Right atrium auricular region (tissue), 2 donors: ENCODE results near the gene WDR43. TPM values are rescaled to one million over a fixed set of nuclear protein-coding genes. Genes with fewer than 3 reads are reported as not detected.

Experiments
- DNase-seq: peaks from one replicate; pipeline ENCODE4 v3.0.0-alpha.2; 2019; ENCODE audit warnings: low spot score
- H3K27ac ChIP-seq, 2 donors: fragments of 200-600 bp; sonication (generic); 1 replicate in 1 of 2; 2 replicates in 1 of 2; pipeline ENCODE4 v1.5.1; 2016 to 2019
- H3K27me3 ChIP-seq, 2 donors: fragments of 200-600 bp; sonication (generic); one replicate each; pipeline versions ENCODE4 v1.5.1 to v1.6.0; 2017 to 2019
- H3K36me3 ChIP-seq: fragments of 200-600 bp; sonication (generic); one replicate; pipeline ENCODE4 v1.5.1; 2016
- H3K4me1 ChIP-seq, 2 donors: fragments of 200-600 bp; sonication (generic); one replicate each; pipeline versions ENCODE4 v1.5.1 to v1.6.0; 2017 to 2019
- H3K4me3 ChIP-seq, 2 donors: fragments of 200-600 bp; sonication (generic); 1 replicate in 1 of 2; 2 replicates in 1 of 2; pipeline ENCODE4 v1.5.1; 2017 to 2019; ENCODE audit warnings: mild to moderate bottlenecking in 1 of 2, moderate library complexity in 1 of 2
- H3K9me3 ChIP-seq, 2 donors: fragments of 200-600 bp; sonication (generic); one replicate each; pipeline ENCODE4 v1.5.1; 2019
- total RNA-seq, 2 donors: library from RNA; depleted of rRNA; stranded (reverse); fragments of >200 nt; gene quantifications; one replicate each; pipeline ENCODE4 v1.1.0, GENCODE V29; 2016
- TF ChIP-seq, protein P1 (sequence below), 2 donors: fragments of 200-600 bp; sonication (generic); IDR thresholded peaks; one replicate each; pipeline ENCODE4 v1.5.1; 2019; ENCODE audit warnings: antibody characterized with exemption in 2 of 2

The WDR43 gene
- total RNA-seq, 2 donors from 2014 or later = 17.8 to 18.9 TPM

DNA sequence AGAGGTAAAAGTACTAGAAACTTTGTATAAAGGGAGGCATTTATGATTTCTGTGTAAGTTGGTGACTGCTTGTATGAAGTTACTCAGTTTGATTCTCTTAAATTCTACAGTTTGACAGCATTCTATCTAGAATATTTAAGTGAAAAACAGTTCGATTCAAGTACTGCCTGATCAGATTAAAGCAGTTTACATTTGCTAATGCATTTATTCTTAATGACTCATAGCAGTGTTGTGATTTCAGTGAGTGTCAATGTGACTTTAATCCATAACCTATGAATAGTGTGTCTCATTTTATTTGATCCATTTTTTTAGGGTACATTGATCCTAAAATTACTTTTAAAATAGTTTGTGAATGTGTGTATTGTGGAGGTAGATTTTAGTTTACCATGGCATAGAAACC lies 35.7 kb downstream of the WDR43 start:
- no peaks in the 10 kb centered on the region for H3K27me3 ChIP-seq
- peaks cover 71% of the 10 kb centered on the region for H3K36me3 ChIP-seq
- no peak for DNase-seq
- H3K4me1 ChIP-seq = no peaks in the 10 kb centered on the region
- TF ChIP-seq, protein P1, sequence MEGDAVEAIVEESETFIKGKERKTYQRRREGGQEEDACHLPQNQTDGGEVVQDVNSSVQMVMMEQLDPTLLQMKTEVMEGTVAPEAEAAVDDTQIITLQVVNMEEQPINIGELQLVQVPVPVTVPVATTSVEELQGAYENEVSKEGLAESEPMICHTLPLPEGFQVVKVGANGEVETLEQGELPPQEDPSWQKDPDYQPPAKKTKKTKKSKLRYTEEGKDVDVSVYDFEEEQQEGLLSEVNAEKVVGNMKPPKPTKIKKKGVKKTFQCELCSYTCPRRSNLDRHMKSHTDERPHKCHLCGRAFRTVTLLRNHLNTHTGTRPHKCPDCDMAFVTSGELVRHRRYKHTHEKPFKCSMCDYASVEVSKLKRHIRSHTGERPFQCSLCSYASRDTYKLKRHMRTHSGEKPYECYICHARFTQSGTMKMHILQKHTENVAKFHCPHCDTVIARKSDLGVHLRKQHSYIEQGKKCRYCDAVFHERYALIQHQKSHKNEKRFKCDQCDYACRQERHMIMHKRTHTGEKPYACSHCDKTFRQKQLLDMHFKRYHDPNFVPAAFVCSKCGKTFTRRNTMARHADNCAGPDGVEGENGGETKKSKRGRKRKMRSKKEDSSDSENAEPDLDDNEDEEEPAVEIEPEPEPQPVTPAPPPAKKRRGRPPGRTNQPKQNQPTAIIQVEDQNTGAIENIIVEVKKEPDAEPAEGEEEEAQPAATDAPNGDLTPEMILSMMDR (IDR thresholded peaks at IDR 0.05) = no peak
- no peaks in the 10 kb centered on the region for H3K9me3 ChIP-seq
- H3K27ac ChIP-seq = no peak overlapping the region
- H3K4me3 ChIP-seq = no peak overlapping the region

DNA sequence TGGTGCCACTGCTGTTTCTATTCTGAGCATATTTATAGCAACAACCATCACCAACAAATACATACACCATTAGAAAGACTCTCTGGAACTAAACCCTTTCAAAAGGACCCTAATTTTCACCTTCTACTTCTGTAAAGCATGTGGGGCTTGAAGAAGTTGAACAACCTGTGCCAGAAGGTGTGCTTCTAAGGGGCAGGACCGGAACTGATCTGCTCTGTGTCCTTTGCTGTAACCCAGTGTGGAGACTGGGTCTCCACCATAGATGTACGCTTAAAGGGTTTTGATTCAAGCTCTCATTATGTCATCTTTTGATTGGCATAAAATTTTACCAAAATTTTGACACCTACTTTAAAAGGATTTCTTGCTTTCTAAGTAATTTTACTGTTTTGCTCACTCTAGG lies 40.3 kb downstream of the WDR43 start:
- H3K27me3 ChIP-seq = no peaks in the 10 kb centered on the region
- TF ChIP-seq, protein P1 (IDR thresholded peaks at IDR 0.05) = no peak
- no peak for DNase-seq
- peaks cover 56% of the 10 kb centered on the region for H3K36me3 ChIP-seq
- H3K4me3 ChIP-seq = no peak overlapping the region
- no peaks in the 10 kb centered on the region for H3K9me3 ChIP-seq
- H3K4me1 ChIP-seq = no peaks in the 10 kb centered on the region
- no peak overlapping the region for H3K27ac ChIP-seq

DNA sequence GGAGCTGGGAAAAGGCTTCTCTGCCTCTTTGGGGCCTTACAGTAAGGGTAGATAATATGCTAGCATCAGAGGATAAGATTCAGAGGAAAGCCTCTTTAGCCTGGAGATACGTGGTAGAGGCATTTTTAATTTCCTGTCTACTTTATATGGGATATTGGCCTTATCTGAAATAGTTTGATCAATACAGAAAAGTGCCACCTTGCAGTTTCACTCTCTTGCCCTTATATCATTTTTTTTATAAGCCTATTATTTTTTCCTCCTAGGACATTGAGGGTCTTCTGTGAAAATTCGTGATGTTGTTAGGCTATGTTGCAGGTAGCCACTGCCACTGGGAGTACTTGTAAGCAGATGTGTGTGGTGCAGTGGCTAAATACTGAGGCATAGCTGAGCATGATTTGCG lies 46.5 kb downstream of the WDR43 start:
- H3K27me3 ChIP-seq = no peaks in the 10 kb centered on the region
- H3K36me3 ChIP-seq = peaks cover 61% of the 10 kb centered on the region
- no peaks in the 10 kb centered on the region for H3K4me1 ChIP-seq
- no peak overlapping the region for H3K27ac ChIP-seq
- TF ChIP-seq, protein P1 (IDR thresholded peaks at IDR 0.05) = no peak
- no peak overlapping the region for H3K4me3 ChIP-seq
- H3K9me3 ChIP-seq = no peaks in the 10 kb centered on the region
- no peak for DNase-seq

DNA sequence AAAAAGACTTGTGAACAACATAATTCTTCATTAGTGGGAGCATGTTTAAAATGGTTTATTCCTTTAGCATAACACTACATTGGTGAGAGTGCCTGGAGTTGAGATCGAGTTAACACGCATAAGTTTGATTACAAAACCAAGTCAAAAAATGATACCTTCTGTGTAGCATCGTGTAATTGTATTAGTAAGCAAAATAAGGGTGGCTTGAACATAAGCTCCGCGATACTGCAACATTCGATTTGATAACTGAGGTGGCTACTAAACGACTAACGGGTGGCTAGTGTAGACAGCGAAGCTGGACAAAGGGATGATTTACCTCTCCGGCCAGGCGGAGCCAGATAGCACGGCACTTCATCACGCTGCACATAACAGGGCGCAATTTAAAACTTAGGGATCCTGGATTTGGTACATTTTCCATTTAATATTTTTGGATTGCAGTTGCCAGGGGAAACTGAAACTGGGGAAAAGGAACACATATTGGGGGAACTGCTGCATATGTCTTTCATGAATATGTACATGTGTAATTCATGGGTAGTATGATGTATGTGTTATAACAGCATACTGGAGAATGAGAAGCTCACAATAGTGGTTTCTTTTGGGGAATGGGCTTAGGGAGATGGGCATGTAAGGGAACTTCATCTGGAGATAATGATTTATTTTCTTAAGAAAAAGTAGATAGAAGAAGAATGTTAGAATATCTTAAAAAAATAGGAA lies 50.2 kb downstream of the WDR43 start:
- no peak overlapping the region for H3K27ac ChIP-seq
- no peaks in the 10 kb centered on the region for H3K27me3 ChIP-seq
- peaks cover 73% of the 10 kb centered on the region for H3K36me3 ChIP-seq
- TF ChIP-seq, protein P1 (IDR thresholded peaks at IDR 0.05) = no peak
- no peak overlapping the region for H3K4me3 ChIP-seq
- H3K9me3 ChIP-seq = no peaks in the 10 kb centered on the region
- DNase-seq = no peak
- H3K4me1 ChIP-seq = no peaks in the 10 kb centered on the region

DNA sequence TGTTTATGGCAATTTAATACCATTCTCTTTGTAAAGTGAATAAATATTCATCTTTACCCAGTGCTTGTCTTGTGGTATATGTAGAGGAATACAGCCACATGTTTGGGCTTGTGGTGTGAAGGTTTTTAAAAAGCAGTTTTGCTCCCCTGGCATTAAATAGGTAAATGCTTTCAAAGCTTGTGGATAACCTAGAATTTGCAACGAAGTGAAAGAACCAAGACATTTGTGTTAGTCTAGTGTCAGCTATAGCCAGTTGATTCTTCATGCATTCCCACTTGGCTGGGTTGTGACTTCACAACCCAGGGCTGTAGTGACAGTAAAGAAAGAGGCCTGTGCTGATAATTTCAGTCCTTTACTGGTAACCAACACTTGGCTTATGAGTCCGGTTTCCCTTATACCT lies 53.7 kb downstream of the WDR43 start:
- TF ChIP-seq, protein P1 (IDR thresholded peaks at IDR 0.05) = no peak
- no peak overlapping the region for H3K27ac ChIP-seq
- H3K4me3 ChIP-seq = no peak overlapping the region
- peaks cover 49% of the 10 kb centered on the region for H3K36me3 ChIP-seq
- no peaks in the 10 kb centered on the region for H3K4me1 ChIP-seq
- no peaks in the 10 kb centered on the region for H3K27me3 ChIP-seq
- H3K9me3 ChIP-seq = no peaks in the 10 kb centered on the region
- DNase-seq = no peak

DNA sequence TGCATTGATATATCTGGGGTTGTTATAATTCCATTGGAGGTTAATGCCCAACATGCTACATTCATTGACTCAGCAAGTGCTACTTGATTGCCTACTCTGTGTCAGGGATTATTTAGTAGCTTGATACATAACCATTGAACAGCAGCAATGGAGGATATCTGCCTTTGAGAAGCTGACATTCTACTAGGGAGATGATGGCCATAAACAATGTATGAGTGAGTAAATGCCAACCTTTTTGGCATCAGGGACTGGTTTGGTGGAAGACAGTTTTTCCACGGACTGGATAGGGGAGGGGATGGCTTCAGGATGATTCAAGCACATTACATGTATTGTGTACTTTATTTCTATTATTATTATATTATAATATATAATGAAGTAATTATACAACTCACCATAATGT lies 54.7 kb downstream of the WDR43 start:
- TF ChIP-seq, protein P1 (IDR thresholded peaks at IDR 0.05) = no peak
- H3K27ac ChIP-seq = no peak overlapping the region

More for the DNA sequence above, 54.7 kb downstream of the WDR43 start:
- H3K9me3 ChIP-seq = no peaks in the 10 kb centered on the region
- H3K36me3 ChIP-seq = peaks cover 39% of the 10 kb centered on the region
- no peaks in the 10 kb centered on the region for H3K27me3 ChIP-seq
- no peaks in the 10 kb centered on the region for H3K4me1 ChIP-seq
- H3K4me3 ChIP-seq = no peak overlapping the region
- DNase-seq = no peak
